ENCODE data around the gene METTL6. TPM values are rescaled to one million over a fixed set of nuclear protein-coding genes. Genes with fewer than 3 reads are reported as not detected.

Gene METTL6, protein sequence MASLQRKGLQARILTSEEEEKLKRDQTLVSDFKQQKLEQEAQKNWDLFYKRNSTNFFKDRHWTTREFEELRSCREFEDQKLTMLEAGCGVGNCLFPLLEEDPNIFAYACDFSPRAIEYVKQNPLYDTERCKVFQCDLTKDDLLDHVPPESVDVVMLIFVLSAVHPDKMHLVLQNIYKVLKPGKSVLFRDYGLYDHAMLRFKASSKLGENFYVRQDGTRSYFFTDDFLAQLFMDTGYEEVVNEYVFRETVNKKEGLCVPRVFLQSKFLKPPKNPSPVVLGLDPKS
- 19.4 to 31.8 TPM (median 27.6 TPM) in 5 replicates for total RNA-seq (2022; extraction: Qiagen RNA extraction; ENCODE audit: low read depth)

DNA sequence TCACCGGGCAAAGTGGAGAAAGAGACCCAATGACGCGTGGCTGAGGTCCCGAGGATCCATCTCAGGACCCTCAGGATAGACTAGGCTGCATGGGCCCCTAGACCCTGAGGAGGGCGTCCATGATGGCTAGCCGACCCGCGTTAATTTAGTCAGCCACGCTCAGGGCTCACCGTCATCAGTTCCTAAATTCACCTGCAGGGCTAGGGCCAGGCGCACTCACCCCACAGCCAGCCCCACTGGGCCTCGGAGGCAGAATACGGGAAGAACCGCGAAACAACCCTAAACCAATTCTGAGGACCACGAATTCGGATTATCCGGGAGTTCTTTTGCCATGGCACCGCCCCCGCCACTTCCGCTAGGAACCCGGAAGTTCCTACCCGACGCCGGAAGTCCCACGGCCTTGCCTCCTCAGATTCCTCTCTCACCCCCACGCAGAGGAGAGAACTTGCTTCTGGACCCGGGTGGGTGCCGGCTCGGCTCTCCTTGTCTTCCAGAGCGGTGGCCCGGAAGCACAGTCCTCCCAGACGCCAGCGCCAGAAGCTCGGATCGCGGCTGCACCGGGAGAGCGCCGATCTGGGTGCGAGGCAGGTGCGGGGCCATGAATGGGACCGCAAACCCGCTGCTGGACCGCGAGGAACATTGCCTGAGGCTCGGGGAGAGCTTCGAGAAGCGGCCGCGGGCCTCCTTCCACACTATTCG lies at the start of gene METTL6, which contains the start of gene EAF1:
Gene METTL6 (minus strand): TSS at position 363 of the 699 bp plus-strand sequence. CDS start 1,033 bp downstream, outside the sequence.
Gene EAF1 (plus strand): TSS at position 417 of the 699 bp plus-strand sequence. CDS start 182 bp downstream, at position 599.

Other genes starting within 250 kb of the METTL6 start
- gene CAPN7, start 221.3 kb downstream of the METTL6 start, total RNA-seq (2022; extraction: Qiagen RNA extraction; ENCODE audit: low read depth) = 15.6 to 27.4 TPM (median 24.1 TPM) in 5 replicates
- gene SH3BP5, start 95.0 kb downstream of the METTL6 start, total RNA-seq (2022; extraction: Qiagen RNA extraction; ENCODE audit: low read depth) = 18.5 to 22.0 TPM (median 20.1 TPM) in 5 replicates
- 11.6 to 17.4 TPM (median 16.0 TPM) in 5 replicates for gene EAF1, start 54 bp upstream of the METTL6 start, total RNA-seq (2022; extraction: Qiagen RNA extraction; ENCODE audit: low read depth)
- 0.19 to 0.53 TPM (median 0.36 TPM) in 5 replicates for gene COLQ, start 94.2 kb upstream of the METTL6 start, total RNA-seq (2022; extraction: Qiagen RNA extraction; ENCODE audit: low read depth)
- gene HACL1, start 174.0 kb upstream of the METTL6 start, total RNA-seq (2022; extraction: Qiagen RNA extraction; ENCODE audit: low read depth) = 23.4 to 29.4 TPM (median 24.9 TPM) in 5 replicates
- gene BTD, start 174.2 kb upstream of the METTL6 start, total RNA-seq (2022; extraction: Qiagen RNA extraction; ENCODE audit: low read depth) = 15.3 to 18.1 TPM (median 16.9 TPM) in 5 replicates

Data from A549 treated with RU486 at 1 μM for 4 hours (cell line).